ENCODE results near the gene MYLK2. TPM values are rescaled to one million over a fixed set of nuclear protein-coding genes. Genes with fewer than 3 reads are reported as not detected.

The MYLK2 gene
- total RNA-seq, 4 donors from 2014 or later: 0.21 to 0.69 TPM; not detected in 2

- peaks cover 0 to 7% of the 10 kb centered on the region in 2 donors for H3K4me1 ChIP-seq
- no peaks in the 10 kb centered on the region for H3K9me3 ChIP-seq
- no peak for TF ChIP-seq POLR2A (IDR thresholded peaks at IDR 0.05)
- H3K4me3 ChIP-seq: peak overlapping the region; percentile 23 to 80
- H3K27ac ChIP-seq: peak overlapping the region; percentile 42 to 69
- intact Hi-C loops (cut with DNase I; ENCODE audit: low total_unique reads): no loop called here
- no peaks in the 10 kb centered on the region for H3K36me3 ChIP-seq
- no peaks in the 10 kb centered on the region for H3K27me3 ChIP-seq
- DNase-seq: no peak
These were observed 50.5 kb downstream of the MYLK2 start for GRCh38 chr20:31869673-31869941.

GRCh38 chr20:31869942-31870725 is 51.0 kb downstream of the MYLK2 start, which contains the start of the genes DUSP15 and TTLL9:
Gene DUSP15 (minus strand): TSS chr20:31870527. CDS start chr20:31870337, 190 bp downstream.
Gene TTLL9 (plus strand): TSS chr20:31870634. CDS start chr20:31871127, 493 bp downstream.
- Histone ChIP-seq H3K4me1 (peaks cover 0 to 7% of the 10 kb centered on the region in 2 donors), H3K9me3 (no peaks in the 10 kb centered on the region)
- intact Hi-C loops (cut with DNase I; ENCODE audit: low total_unique reads): no loop called here

GRCh38 chr20:31870726-31871617 is 51.8 kb downstream of the MYLK2 start:
- Histone ChIP-seq H3K36me3 (no peaks in the 10 kb centered on the region), H3K27ac (peak overlapping the region; percentile 42 to 69), H3K9me3 (no peaks in the 10 kb centered on the region), H3K4me1 (peaks cover 0 to 7% of the 10 kb centered on the region in 2 donors), H3K4me3 (peak overlapping the region; percentile 23 to 80), H3K27me3 (no peaks in the 10 kb centered on the region)
- DNase-seq: no peak
- TF ChIP-seq CTCF (IDR thresholded peaks at IDR 0.05): no peak
- TF ChIP-seq POLR2A (IDR thresholded peaks at IDR 0.05): no peak
- intact Hi-C loops (cut with DNase I; ENCODE audit: low total_unique reads): no loop called here

More at GRCh38 chr20:31869942-31870725, 51.0 kb downstream of the MYLK2 start, which contains the start of the genes DUSP15 and TTLL9:
- H3K27ac ChIP-seq: peak within 1 kb of the TSS; percentile 42 to 69
- H3K36me3 ChIP-seq: no peaks in the 10 kb centered on the region
- TF ChIP-seq POLR2A (IDR thresholded peaks at IDR 0.05) (peak in 1 of 2 donors; percentile 44), CTCF (IDR thresholded peaks at IDR 0.05) (no peak)
- H3K4me3 ChIP-seq: peak within 1 kb of the TSS; percentile 23 to 80
- no peak for DNase-seq
- H3K27me3 ChIP-seq: no peaks in the 10 kb centered on the region

GRCh38 chr20:31871618-31871954 is 52.4 kb downstream of the MYLK2 start:
- intact Hi-C loops (cut with DNase I; ENCODE audit: low total_unique reads): no loop called here
- Histone ChIP-seq H3K27ac (no peak overlapping the region), H3K27me3 (no peaks in the 10 kb centered on the region), H3K4me1 (peaks cover 0 to 7% of the 10 kb centered on the region in 2 donors), H3K4me3 (no peak overlapping the region), H3K36me3 (no peaks in the 10 kb centered on the region), H3K9me3 (no peaks in the 10 kb centered on the region)
- TF ChIP-seq POLR2A (IDR thresholded peaks at IDR 0.05): no peak
- TF ChIP-seq CTCF (IDR thresholded peaks at IDR 0.05): no peak
- no peak for DNase-seq

GRCh38 chr20:31872406-31872805 is 53.2 kb downstream of the MYLK2 start:
- no peak overlapping the region for H3K4me3 ChIP-seq
- TF ChIP-seq POLR2A (IDR thresholded peaks at IDR 0.05) (no peak), CTCF (IDR thresholded peaks at IDR 0.05) (no peak)
- intact Hi-C loops (cut with DNase I; ENCODE audit: low total_unique reads): no loop called here
- H3K4me1 ChIP-seq: peaks cover 0 to 7% of the 10 kb centered on the region in 2 donors
- no peaks in the 10 kb centered on the region for H3K27me3 ChIP-seq
- H3K9me3 ChIP-seq: no peaks in the 10 kb centered on the region
- H3K36me3 ChIP-seq: no peaks in the 10 kb centered on the region
- H3K27ac ChIP-seq: no peak overlapping the region
- DNase-seq: no peak

All from uterus (tissue), 4 donors.